H9 (cell line): ENCODE results near the gene CLEC3A. TPM values are rescaled to one million over a fixed set of nuclear protein-coding genes. Genes with fewer than 3 reads are reported as not detected.

Source experiments
- DNase-seq: peaks from one replicate; pipeline ENCODE4 v3.0.0-alpha.2; 2017
- H2AFZ ChIP-seq: one replicate; pipeline ENCODE4 v1.6.1; 2013; ENCODE audit warnings: mild to moderate bottlenecking, low read length, control low read depth, moderate library complexity
- H2AK5ac ChIP-seq: 2 replicates; pipeline ENCODE4 v1.6.1; 2013; ENCODE audit warnings: low read length, control low read depth, mixed read lengths; ENCODE audit not compliant: insufficient read length
- H2BK120ac ChIP-seq: one replicate; pipeline ENCODE4 v1.6.1; 2013; ENCODE audit warnings: low read depth, mild to moderate bottlenecking, low read length, control low read depth, inconsistent platforms; ENCODE audit not compliant: poor library complexity, severe bottlenecking
- H2BK12ac ChIP-seq: 2 replicates; pipeline ENCODE4 v1.6.1; 2013; ENCODE audit warnings: low read length, control low read depth, mixed read lengths, low read depth; ENCODE audit not compliant: insufficient read length
- H2BK15ac ChIP-seq: 2 replicates; pipeline ENCODE4 v1.6.1; 2013; ENCODE audit warnings: low read depth, low read length, control low read depth
- H2BK20ac ChIP-seq: one replicate; pipeline ENCODE4 v1.6.1; 2013; ENCODE audit warnings: low read depth, mild to moderate bottlenecking, low read length, control low read depth, inconsistent platforms; ENCODE audit not compliant: poor library complexity, severe bottlenecking
- H2BK5ac ChIP-seq: 2 replicates; pipeline ENCODE4 v1.6.1; 2013; ENCODE audit warnings: low read length, control low read depth, mixed read lengths; ENCODE audit not compliant: insufficient read length
- H3K14ac ChIP-seq: 2 replicates; pipeline ENCODE4 v1.6.1; 2013; ENCODE audit warnings: low read length, control low read depth; ENCODE audit not compliant: insufficient read depth
- H3K18ac ChIP-seq: 2 replicates; pipeline ENCODE4 v1.6.1; 2013; ENCODE audit warnings: low read depth, mild to moderate bottlenecking, mixed read lengths, low read length, control low read depth; ENCODE audit not compliant: insufficient read length
- H3K23ac ChIP-seq: 2 replicates; pipeline ENCODE4 v1.6.1; 2013; ENCODE audit warnings: low read length, control low read depth, mixed read lengths, low read depth; ENCODE audit not compliant: insufficient read length
- H3K23me2 ChIP-seq: 2 replicates; pipeline ENCODE4 v1.6.1; 2013; ENCODE audit warnings: low read depth, mild to moderate bottlenecking, mixed read lengths, low read length, control low read depth; ENCODE audit not compliant: insufficient read length, poor library complexity, severe bottlenecking
- H3K27ac ChIP-seq: 2 replicates; pipeline ENCODE4 v1.5.1; 2013; ENCODE audit warnings: low read length, control low read depth, mixed read lengths, low read depth; ENCODE audit not compliant: insufficient read length
- H3K27me3 ChIP-seq: 2 replicates; pipeline ENCODE4 v1.6.1; 2013; ENCODE audit warnings: low read length, control low read depth, inconsistent platforms; ENCODE audit not compliant: insufficient read depth
- H3K4ac ChIP-seq: 2 replicates; pipeline ENCODE4 v1.6.1; 2013; ENCODE audit warnings: low read depth, mild to moderate bottlenecking, control low read depth, inconsistent platforms, low read length, moderate library complexity
- H3K4me1 ChIP-seq: 2 replicates; pipeline ENCODE4 v1.6.1; 2013; ENCODE audit warnings: low read length, control low read depth, inconsistent platforms; ENCODE audit not compliant: insufficient read depth
- H3K4me2 ChIP-seq: 2 replicates; pipeline ENCODE4 v1.6.1; 2013; ENCODE audit warnings: low read length, control low read depth, mixed read lengths; ENCODE audit not compliant: insufficient read length, insufficient read depth
- H3K56ac ChIP-seq: 2 replicates; pipeline ENCODE4 v1.6.1; 2013; ENCODE audit warnings: low read depth, mild to moderate bottlenecking, mixed read lengths, low read length, control low read depth; ENCODE audit not compliant: insufficient read length
- H3K79me1 ChIP-seq: 2 replicates; pipeline ENCODE4 v1.6.1; 2013; ENCODE audit warnings: low read depth, mild to moderate bottlenecking, moderate library complexity, low read length, control low read depth, inconsistent platforms; ENCODE audit not compliant: insufficient read depth, poor library complexity, severe bottlenecking
- H3K79me2 ChIP-seq: 2 replicates; pipeline ENCODE4 v1.6.1; 2013; ENCODE audit warnings: low read length, control low read depth, inconsistent platforms; ENCODE audit not compliant: insufficient read depth
- H3K9ac ChIP-seq: 2 replicates; pipeline ENCODE4 v1.6.1; 2013; ENCODE audit warnings: low read length, control low read depth, mixed read lengths; ENCODE audit not compliant: insufficient read length; ENCODE audit errors: extremely low read depth
- H3K9me3 ChIP-seq: one replicate; pipeline ENCODE4 v1.6.1; 2013; ENCODE audit warnings: low read depth, low read length, inconsistent platforms; ENCODE audit not compliant: control insufficient read depth
- H3T11ph ChIP-seq: one replicate; pipeline ENCODE4 v1.6.1; 2013; ENCODE audit warnings: mild to moderate bottlenecking, low read length, control low read depth, inconsistent platforms
- H4K20me1 ChIP-seq: one replicate; pipeline ENCODE4 v1.6.1; 2013; ENCODE audit not compliant: control insufficient read depth, insufficient read length, insufficient read depth
- H4K5ac ChIP-seq: 2 replicates; pipeline ENCODE4 v1.6.1; 2013; ENCODE audit warnings: low read depth, mild to moderate bottlenecking, mixed read lengths, low read length, control low read depth; ENCODE audit not compliant: insufficient read length
- H4K8ac ChIP-seq: replicated peaks from 2 replicates; pipeline ENCODE4 v1.6.1; 2013; ENCODE audit warnings: low read length, control low read depth, mixed read lengths, low read depth; ENCODE audit not compliant: insufficient read length
- H4K91ac ChIP-seq: 2 replicates; pipeline ENCODE4 v1.6.1; 2013; ENCODE audit warnings: low read depth, mild to moderate bottlenecking, moderate library complexity, mixed read lengths, low read length, control low read depth; ENCODE audit not compliant: insufficient read length
- H3K27ac Mint-ChIP-seq, 3 experiments: 2 replicates in 2 of 3; 3 replicates in 1 of 3; pipeline ENCODE4 v1.8.0; 2020 to 2021; ENCODE audit warnings: mixed read lengths in 3 of 3, mild to moderate bottlenecking in 1 of 3, moderate library complexity in 1 of 3
- H3K27me3 Mint-ChIP-seq: 2 replicates; pipeline ENCODE4 v1.8.0; 2021; ENCODE audit warnings: low read depth, mild to moderate bottlenecking, moderate library complexity, mixed read lengths
- H3K36me3 Mint-ChIP-seq, 3 experiments: 2 replicates in 2 of 3; 3 replicates in 1 of 3; pipeline ENCODE4 v1.8.0; 2020 to 2021; ENCODE audit warnings: low read depth in 3 of 3, mixed read lengths in 3 of 3; ENCODE audit not compliant: insufficient read depth in 1 of 3
- H3K4me1 Mint-ChIP-seq, 2 experiments: 2 replicates each; pipeline ENCODE4 v1.8.0; 2020; ENCODE audit warnings: mixed read lengths in 2 of 2
- H3K4me3 Mint-ChIP-seq, 2 experiments: 2 replicates in 1 of 2; 3 replicates in 1 of 2; pipeline ENCODE4 v1.8.0; 2020 to 2021; ENCODE audit warnings: mild to moderate bottlenecking in 2 of 2, mixed read lengths in 2 of 2, moderate library complexity in 1 of 2
- H3K9me3 Mint-ChIP-seq, 2 experiments: 2 replicates in 1 of 2; 3 replicates in 1 of 2; pipeline ENCODE4 v1.8.0; 2020; ENCODE audit warnings: mild to moderate bottlenecking in 2 of 2, mixed read lengths in 2 of 2, moderate library complexity in 1 of 2
- whole genome bisulfite sequencing: extraction: QIAGEN DNeasy Blood & Tissue Kit; methylation state at CpG from one replicate; pipeline ENCODE4 v1.1.7; 2013; ENCODE audit warnings: missing lambda C conversion rate, low lambda C conversion rate, mixed read lengths; ENCODE audit not compliant: insufficient read length; ENCODE audit errors: extremely low coverage; 5-methylcytosine and 5-hydroxymethylcytosine counted together
- total RNA-seq: library from RNA; stranded (reverse); gene quantifications from 2 replicates; pipeline ENCODE4 v1.2.1, GENCODE V29; 2021
- TF ChIP-seq, protein P1 (sequence below): fragments of 200-600 bp; sonication (generic); conservative IDR thresholded peaks from 3 replicates; pipeline ENCODE4 v1.8.0; 2021; ENCODE audit warnings: antibody characterized with exemption, mild to moderate bottlenecking

The CLEC3A gene
- total RNA-seq, 1 experiment from 2014 or later, result not detected

DNA sequence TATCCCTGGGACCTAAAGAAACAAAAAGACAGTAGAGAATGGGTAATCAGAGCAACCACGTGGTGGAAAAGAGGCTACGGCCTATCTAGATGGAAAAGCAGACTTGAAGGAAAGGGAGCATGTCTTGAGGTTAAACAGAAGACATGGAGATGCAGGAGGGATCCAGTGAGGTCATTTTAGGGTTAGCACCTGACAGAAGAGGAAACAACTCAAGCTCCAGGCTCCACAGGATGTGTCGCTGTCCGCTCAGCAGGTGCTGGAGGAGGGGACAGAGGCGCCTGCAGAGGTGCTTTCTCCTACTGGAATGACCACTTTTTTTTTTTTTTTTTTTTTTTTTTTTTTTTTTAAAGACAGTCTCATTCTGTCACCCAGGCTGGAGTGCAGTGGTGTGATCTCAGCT lies 47.5 kb upstream of the CLEC3A start:
- Histone ChIP-seq H3K4me1 (peaks cover 2% of the 10 kb centered on the region; the same call in 1 of the 2 replicates), H3K27ac (no peak overlapping the region), H2BK20ac (no peak overlapping the region), H3K23me2 (no peaks in the 10 kb centered on the region), H3K18ac (no peak overlapping the region), H3K23ac (no peak overlapping the region), H3K56ac (no peak overlapping the region), H3T11ph (no peak overlapping the region), H3K79me1 (no peaks in the 10 kb centered on the region), H3K14ac (no peak overlapping the region), H2BK5ac (no peak overlapping the region), H3K79me2 (no peaks in the 10 kb centered on the region), H2BK12ac (no peak overlapping the region), H4K20me1 (no peaks in the 10 kb centered on the region), H3K4me2 (no peak overlapping the region), H2BK120ac (no peak overlapping the region), H3K4ac (no peak overlapping the region), H3K9ac (no peak overlapping the region), H2AFZ (no peak overlapping the region), H3K9me3 (no peaks in the 10 kb centered on the region), H4K8ac (no peak overlapping the region), H4K5ac (no peak overlapping the region), H3K27me3 (no peaks in the 10 kb centered on the region), H2BK15ac (no peak overlapping the region), H4K91ac (no peak overlapping the region), H2AK5ac (no peak overlapping the region)
- Mint-ChIP-seq H3K4me1 (peaks cover 26 to 40% of the 10 kb centered on the region in 2 experiments), H3K27me3 (no peaks in the 10 kb centered on the region), H3K27ac (peak overlapping the region in 1 of 3 experiments; percentile 23; a peak in 2 of 7 replicates), H3K36me3 (peaks cover 22 to 44% (median 32%) of the 10 kb centered on the region in 3 experiments), H3K9me3 (peaks cover 0 to 3% of the 10 kb centered on the region in 2 experiments; a peak in 1 of 5 replicates), H3K4me3 (no peak overlapping the region)
- TF ChIP-seq, protein P1, sequence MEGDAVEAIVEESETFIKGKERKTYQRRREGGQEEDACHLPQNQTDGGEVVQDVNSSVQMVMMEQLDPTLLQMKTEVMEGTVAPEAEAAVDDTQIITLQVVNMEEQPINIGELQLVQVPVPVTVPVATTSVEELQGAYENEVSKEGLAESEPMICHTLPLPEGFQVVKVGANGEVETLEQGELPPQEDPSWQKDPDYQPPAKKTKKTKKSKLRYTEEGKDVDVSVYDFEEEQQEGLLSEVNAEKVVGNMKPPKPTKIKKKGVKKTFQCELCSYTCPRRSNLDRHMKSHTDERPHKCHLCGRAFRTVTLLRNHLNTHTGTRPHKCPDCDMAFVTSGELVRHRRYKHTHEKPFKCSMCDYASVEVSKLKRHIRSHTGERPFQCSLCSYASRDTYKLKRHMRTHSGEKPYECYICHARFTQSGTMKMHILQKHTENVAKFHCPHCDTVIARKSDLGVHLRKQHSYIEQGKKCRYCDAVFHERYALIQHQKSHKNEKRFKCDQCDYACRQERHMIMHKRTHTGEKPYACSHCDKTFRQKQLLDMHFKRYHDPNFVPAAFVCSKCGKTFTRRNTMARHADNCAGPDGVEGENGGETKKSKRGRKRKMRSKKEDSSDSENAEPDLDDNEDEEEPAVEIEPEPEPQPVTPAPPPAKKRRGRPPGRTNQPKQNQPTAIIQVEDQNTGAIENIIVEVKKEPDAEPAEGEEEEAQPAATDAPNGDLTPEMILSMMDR, result no peak
- peak; percentile 79 for DNase-seq
- WGBS, result no CpG with 5 or more reads among the region's 5 CpGs
